Superior temporal gyrus (tissue), 1 donor: ENCODE results near the gene APLN.

Source experiments
- DNase-seq: peaks from one replicate; pipeline ENCODE4 v3.0.0-alpha.2; 2016; ENCODE audit errors: extremely low spot score

APLN gene

GRCh38 chrX:129661369-129661768 lies 6.6 kb upstream of the APLN start:
- DNase-seq: no peak

- no peak for DNase-seq
These were observed 5.1 kb upstream of the APLN start for GRCh38 chrX:129659861-129660260.

GRCh38 chrX:129659141-129659540 lies 4.4 kb upstream of the APLN start:
- DNase-seq: no peak

GRCh38 chrX:129658429-129658828 lies 3.7 kb upstream of the APLN start:
- DNase-seq: no peak

- no peak for DNase-seq
These were observed 942 bp upstream of the APLN start for GRCh38 chrX:129655547-129656249.

GRCh38 chrX:129653971-129654651 lies 645 bp downstream of the APLN start:
- DNase-seq: no peak

GRCh38 chrX:129653181-129653970 lies 1.4 kb downstream of the APLN start:
- DNase-seq: no peak

- DNase-seq: no peak
These were observed 2.1 kb downstream of the APLN start for GRCh38 chrX:129652565-129653169.

GRCh38 chrX:129651756-129652564 lies 2.8 kb downstream of the APLN start:
- no peak for DNase-seq

GRCh38 chrX:129650821-129651510 lies 3.8 kb downstream of the APLN start:
- no peak for DNase-seq

GRCh38 chrX:129650183-129650689 lies 4.5 kb downstream of the APLN start:
- DNase-seq: no peak

- DNase-seq: no peak
These were observed 5.2 kb downstream of the APLN start for GRCh38 chrX:129649268-129650182.

- DNase-seq: no peak
These were observed 6.1 kb downstream of the APLN start for GRCh38 chrX:129648514-129649267.

- DNase-seq: no peak
These were observed 7.0 kb downstream of the APLN start for GRCh38 chrX:129647418-129648410.

- no peak for DNase-seq
These were observed 8.0 kb downstream of the APLN start for GRCh38 chrX:129646566-129647417.

- no peak for DNase-seq
These were observed 12.1 kb downstream of the APLN start for GRCh38 chrX:129642641-129643040.

- no peak for DNase-seq
These were observed 12.8 kb downstream of the APLN start for GRCh38 chrX:129641941-129642340.
